CD4-positive, alpha-beta T cell treated with Interleukin-12 subunit alpha and Interleukin-12 subunit beta, for 1 hour (primary cell): ENCODE results near the gene GLIS1.
A peak's percentile ranks its signal among the peaks of the same experiment; 100 is the strongest.

ENCODE experiments used
- DNase-seq: peaks from one replicate; pipeline ENCODE4 v3.0.0-alpha.2; 2020

Gene GLIS1

DNA sequence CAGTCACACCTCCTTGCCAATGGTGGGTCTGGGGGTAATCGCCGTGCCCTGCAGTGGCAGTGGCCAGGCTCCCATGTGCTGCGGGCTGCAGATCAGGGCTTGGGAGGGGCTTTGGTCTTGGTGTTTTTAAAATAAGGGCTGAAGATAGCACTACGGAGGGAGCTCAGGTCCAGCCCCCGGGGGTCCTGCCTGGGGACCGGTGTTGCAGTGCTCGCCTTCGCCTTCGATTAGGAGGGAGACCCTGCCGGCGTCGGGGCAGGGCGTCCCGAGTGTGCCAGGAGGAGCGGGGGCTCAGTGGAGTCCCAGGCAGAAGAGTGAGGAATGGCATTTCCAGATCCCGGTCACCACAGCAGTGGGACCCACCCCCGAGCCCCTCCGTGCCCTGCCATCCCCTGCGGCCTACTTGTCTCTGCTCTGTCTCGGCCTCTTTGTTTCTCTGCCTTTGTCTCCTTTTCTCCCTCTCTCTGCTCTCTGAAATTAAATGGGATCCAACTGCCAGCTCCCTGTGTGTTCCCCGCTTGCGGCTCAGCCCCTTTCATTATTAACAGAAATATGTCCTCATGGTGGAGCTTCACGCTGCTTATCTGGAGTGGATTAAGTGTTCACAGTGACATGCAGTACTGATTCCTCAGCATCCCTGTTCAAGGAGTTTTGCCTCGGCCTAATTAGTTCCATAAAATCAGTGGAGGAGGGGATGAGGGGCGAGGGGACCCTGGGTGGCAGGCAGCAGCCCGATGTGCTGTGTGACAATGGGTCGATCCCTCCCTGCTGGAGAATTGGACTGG, 235.3 kb downstream of the GLIS1 start:
- DNase-seq: no peak

DNA sequence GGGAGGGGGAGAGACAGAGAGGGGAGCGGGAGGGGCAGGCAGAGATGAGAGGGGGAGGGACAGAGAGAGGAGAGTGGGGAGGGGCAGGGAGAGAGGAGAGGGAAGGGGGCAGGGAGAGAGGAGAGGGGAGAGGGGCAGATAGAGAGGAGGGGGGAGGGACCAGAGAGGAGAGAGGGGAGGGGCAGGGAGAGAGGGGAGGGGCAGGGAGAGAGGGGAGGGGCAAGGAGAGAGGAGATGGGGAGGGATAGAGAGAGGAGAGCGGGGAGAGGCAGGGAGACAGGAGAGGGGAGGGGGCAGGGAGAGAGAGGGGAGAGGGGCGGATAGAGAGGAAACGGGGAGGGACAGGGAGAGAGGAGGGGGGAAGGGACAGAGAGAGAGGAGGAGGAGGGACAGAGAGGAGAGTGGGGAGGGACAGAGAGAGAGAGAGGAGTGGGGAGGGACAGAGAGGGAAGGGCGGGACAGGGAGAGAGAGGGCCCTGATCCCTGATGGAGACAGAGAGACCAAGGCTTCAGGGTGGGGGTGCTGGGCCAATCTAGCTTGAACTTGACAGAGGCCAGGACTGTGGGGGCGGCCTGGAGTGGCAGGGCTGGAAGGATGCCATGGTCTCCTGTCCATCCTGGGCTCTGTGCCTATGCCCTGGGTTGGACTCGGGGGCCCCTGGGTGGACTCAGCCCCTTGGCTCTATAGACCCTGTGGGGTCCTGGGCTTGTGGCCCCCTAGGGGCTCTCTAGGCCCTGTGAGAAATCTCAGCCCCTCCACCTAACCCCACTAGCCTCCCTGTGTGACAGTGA, 236.1 kb downstream of the GLIS1 start:
- no peak for DNase-seq

DNA sequence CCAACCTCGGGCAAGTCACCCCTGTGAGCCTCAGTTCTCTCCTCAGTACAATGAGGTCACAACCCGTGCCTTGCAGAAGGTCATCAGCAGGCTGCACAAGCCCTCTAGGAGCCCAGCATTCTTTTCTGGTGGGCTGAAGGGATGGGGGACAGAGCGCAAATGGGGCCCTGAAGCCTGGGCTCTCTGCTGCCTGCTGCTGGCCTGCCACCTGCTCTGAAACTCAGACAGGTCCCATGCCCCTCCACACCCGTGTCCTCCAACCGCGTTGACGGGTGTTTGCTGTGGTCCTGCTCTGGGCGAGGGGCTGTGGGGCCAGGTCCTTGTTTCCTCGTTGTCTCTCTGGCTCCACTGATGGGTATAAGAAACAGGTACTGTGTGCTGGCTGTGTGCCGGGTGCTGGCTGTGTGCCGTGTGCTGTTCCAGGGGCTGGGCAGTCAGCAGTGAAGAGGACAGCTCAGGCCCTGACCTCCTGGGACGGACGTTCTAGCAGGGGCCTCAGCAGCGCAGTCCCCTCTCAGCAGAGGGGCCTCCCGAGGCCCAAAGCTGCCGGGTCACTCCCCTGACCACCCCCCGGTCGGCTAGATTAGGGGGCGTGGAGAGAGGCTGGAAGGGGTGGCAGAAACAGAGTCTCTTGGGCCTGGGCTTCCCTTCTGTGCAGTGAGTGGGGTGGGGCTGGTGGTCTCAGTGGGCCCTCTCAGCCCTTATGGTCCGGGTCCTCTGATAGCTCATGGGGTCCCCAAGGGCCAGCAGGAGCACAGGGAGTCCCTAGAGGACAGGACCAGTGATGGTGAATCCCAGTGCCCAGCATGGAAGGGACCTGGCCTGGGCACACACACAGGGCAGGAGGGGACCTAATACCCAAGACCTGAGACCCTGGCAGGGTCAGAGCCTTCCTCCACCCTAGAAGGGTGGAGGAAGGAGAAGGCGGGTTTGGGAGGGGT, 237.6 kb downstream of the GLIS1 start:
- no peak for DNase-seq

DNA sequence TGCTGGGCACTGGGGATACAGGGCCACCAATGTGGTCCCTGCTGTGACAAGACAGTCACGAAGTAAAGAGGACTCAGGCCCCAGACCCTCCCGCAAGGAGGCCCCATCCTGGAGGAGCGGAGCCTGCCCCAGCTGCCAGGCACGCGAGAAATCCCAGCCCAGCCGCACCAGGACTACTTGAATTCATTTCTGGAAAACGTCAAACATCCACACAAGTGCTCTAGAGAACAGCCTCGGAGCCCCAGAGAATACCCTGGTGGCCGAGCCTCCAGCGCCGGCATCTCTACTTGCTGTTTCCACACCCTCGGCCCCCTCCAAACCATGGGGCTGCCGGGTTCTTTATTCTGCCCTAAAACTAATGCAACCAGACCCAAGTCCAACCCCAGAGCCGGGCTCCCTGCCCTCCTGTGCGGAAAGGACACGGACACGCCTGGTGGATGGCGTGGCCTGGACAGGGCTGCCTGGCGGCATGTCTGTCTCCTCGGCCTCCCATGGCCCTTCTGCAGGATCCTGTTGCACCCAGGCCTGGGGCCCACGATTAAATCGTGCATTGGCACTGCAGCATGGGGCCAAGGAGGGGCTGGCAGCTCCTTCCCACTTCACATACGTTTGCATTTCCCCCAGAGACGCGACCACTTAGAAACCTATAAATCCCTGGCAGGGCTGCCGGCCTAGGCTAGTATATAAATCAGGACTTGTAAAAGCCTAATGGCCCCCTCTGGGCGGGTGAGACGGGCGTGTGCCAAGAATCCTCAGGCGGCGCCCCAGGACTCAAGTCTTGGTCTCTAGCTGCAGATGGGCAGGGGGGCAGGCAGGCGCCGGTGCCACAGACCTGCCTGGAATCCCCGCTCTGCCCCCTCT, 238.5 kb downstream of the GLIS1 start:
- no peak for DNase-seq

DNA sequence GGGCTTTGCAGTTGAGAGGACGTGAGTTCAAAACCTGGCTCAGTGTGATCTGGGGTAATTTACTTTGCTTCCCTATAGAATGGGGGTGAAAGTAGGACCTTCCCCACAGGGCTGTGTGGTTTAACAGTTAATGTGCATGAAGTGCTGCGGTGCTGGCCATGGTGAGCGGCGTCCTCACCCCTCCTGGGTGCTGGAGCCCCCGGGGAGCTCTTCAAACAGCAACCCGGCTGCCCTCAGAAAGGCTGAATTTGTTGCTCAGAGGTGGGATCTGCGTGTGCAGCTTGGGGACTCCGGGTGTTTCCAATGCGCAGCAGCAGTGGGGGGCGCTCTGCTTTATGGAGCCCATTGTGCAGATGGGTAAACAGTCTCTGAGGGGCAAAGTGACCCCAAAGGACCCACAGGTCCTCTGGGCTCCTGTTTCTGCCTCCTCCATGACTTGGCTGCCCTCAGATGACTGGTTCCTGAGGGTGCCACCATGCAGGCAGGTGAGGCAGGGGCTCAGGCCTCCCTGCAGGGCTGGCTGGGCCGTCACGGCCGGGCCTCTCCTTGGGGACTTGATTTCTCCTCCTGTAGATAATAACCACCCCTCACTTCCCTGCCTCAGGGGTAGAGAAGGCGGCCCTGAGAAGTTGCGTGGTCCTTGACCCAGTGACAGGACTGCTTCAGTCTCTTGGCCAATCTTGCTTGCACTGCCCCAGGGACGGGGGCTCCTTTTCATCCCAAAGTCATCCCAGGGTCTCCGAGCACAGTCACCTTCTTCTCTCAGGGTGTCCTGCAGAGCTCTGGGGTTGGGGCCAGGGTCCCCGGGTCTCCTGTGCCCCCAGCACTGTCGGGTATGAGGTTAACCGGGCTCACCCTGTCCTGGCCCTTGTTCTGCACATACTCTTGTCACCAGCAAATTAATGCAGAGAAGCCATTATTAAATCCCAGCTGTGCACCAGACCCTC, 239.4 kb downstream of the GLIS1 start:
- DNase-seq: no peak

DNA sequence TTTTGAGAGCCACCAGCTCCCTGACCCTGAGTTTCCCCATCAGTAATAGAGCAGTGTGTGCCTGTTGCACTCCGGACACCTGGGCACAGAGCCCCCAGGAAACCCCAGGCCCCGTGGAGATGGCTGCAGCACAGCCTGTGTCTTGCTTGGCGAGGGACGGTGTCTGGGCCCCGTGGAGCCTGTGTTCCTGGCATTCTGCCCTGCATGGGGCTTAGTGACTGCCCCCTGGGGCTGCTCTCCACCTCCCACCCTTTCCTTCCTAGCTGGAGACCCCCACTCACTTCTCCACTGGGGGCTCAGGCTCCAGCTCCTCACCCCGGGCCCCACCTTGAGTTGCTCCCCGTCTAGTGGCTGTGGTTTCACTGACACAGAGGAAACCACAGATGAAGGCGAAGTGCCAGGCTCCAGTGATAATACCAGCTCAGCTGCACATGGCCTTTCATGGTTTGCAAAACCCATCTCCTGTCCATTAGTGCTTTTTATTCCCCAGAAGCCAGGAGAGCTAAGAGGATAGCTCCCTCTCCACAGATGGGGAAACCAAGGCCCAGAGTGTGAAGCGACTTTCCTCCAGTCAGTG, 240.3 kb downstream of the GLIS1 start:
- DNase-seq: no peak

DNA sequence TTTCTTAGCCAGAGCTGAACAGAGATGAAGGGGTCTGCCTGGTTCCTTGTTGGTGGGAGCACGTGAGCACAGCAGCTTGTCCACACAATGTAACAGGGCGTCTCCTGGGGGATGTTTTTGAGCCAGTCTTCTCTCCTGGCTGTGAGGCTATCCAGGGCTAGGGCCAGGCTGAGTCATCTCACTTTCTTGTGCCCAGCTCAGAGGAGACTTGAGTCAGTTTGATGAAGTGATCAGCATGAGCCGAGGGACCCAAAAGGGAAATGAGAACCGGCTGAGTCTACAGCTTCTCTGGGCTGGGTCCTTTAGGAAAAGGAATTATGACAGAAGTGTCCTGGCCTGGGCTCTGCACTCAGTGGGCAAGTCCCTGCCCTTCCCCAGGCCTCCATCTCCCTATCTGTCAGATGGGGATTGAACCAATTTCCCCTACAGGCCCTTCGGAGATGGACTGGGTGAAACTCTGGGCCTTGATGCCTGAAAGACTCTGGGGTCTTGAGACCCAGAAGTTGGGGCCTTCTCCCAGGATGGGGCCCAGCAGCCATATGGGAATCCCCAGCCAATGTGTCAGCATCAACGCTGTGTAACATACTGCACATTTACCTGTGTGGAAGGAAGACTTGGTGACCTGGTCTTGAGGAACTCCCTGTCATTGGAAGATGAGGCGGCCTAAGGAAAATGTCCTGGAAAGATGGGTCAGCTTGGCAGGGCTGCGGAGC, 243.2 kb downstream of the GLIS1 start:
- no peak for DNase-seq

DNA sequence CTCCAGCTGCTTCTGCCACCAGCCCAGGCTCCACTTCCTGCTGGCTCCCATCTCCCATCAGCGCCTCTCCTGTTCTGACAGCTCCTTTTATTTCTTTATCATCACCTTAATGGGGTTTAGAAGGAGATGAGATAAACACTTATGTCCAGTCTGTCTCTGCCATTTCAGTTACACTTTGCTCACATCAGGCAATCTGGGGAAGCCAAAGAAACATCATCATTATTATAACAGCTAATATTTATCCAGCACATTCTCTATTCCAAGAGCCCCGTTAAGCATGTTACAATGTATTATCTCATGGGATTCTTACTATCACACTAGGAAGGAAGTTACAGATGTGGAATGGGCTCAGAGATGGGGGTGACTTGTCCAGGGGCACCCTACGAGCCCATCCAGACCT, 248.6 kb downstream of the GLIS1 start:
- no peak for DNase-seq

DNA sequence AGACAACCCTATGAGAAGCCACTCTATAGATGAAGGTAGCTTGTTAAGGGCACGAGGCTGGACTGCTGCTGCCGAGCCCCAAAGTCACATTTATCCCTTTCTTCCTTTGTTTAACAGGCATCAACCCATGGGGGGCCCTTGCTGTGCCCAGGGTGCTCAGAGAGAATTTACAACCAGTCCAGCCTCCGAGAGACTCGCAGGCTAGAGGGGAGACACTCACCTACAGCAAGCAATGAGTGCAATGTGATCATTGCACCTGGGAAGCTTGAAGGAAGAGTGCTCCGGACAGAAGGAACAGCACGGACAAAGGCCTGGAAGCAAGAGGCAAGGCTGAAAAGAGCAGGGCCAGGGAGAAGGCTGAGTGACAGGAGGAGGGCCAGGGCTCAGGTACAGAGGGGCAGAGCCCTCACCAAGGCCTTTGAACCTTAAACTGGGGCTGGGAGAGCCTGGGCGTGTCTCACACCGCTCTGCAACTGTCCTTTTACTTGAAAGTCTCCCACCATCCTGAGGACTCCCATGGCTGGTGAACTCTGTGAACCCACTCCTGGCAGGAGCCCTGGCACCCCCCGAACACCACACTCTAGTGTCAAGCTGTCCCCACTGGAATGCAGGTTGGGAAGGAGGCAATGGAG, 252.5 kb downstream of the GLIS1 start:
- DNase-seq: no peak

DNA sequence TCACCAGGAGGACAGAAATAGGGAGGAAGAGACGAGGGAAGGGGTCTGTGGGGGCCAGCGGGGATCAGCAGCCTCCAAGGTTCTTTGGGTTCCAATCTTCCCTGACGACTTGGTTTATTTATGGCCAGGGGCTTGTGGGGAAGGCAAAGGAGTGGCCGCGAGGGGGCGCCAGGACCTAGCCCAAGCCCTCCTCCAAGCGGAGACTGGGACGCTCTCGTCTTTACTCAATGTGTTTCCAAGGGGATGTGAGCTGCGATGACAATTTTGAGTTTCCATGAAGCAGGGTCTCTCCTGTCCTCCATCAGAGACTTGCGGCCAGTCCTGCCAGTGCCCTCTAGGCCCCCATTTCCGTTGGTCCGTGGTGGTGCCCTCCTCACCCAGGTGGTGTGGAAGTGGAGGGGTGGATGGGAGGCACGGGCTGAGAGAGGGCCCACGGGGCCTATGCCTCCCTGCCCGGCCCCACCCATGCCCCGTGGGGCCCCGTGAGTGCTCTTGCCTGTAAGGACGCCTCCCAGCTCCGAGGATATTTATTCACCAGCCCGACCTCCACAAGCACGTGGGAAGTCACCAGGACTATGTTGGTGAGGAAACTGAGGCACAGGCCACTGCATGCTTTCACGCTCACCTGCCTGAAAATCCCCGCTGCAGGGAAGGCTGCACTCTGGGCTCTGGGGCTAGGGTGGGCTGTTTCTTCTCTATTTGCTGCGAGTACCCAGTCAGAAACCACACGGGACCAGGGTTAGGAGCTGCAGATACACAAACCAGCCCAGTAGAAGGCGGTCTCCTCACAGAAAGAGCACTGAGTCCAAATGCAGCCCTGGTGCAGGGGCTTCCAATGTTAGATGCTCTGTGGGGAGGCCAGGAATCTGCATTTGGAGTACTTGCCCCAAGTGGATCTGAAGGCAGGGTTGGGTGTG, 253.2 kb downstream of the GLIS1 start:
- peak; percentile 54 for DNase-seq

DNA sequence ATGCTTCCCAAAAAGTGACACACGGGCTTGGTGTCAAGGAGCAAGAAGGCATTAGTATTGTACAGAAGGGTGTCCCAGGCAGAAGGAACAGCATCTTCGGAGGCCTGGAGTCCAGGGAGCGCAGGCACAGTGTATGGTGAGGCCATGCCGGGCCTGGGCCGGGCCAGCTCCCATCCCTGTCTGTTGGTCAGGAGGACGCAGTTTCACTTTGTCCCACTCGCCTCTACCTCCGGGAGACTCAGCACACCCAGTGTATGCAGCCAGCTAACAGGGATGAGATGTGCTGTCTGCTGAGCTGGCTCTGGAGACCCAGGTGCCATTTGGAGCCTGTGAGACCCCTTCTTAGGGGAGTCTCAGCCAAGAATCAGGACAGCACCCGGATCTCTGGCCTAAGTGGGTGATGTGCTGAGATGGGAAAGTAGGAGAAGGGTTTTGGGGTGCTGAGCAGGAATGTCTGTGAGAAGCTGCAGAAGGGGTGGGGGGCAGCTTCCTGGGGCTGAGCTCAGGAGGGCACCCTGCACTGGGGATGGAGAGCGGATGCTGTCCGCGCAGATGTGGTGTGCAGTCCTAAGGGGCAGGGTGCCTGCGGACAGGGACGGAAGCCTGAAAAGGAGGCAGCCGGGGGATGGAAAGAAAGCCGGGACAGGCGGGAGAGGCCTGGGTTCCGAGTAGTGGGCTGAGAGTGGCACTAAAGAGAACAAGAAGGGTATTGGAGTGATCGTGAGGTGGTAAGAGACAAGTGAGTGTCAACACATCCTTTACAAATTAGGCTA, 254.1 kb downstream of the GLIS1 start:
- DNase-seq: no peak

DNA sequence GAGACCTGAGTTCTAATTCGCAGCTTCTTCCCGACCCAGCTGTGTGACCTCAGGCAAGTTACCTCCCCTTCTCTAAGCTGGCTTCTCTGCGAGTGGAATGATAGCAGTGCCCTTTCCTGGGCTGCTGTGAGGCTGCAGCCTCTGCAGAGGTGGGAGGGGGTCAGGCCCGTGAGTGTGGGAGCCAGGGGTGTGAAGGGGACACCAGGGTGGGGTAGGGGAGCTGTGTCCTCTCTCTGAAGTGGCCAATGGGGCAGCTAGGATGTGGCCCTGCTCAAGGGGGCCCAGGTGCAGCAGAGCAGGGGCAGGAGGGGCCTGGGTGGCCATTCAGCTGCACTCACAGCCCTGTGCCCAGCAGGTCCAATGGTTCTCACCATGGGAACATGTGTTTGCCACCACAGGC, 255.3 kb downstream of the GLIS1 start:
- no peak for DNase-seq

DNA sequence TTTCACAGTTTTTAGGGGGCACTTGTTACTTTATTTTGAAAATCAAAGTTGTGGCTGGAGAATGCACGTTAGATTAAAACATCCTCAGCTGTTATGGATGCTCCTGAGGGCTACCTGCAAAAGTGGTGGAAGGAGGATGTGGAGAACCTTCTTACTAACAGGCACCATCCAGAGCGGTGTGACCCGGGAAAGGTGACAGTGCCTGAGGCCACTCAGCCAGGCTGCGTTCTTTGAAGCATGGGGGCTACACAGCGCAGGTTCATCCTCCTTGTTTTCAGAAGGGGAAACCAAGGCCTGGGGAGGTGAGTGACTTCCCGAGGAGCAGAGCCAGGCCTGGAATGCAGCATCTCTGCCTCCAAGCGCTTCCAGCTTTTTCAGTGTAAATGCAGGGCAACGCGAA, 255.8 kb downstream of the GLIS1 start:
- no peak for DNase-seq

DNA sequence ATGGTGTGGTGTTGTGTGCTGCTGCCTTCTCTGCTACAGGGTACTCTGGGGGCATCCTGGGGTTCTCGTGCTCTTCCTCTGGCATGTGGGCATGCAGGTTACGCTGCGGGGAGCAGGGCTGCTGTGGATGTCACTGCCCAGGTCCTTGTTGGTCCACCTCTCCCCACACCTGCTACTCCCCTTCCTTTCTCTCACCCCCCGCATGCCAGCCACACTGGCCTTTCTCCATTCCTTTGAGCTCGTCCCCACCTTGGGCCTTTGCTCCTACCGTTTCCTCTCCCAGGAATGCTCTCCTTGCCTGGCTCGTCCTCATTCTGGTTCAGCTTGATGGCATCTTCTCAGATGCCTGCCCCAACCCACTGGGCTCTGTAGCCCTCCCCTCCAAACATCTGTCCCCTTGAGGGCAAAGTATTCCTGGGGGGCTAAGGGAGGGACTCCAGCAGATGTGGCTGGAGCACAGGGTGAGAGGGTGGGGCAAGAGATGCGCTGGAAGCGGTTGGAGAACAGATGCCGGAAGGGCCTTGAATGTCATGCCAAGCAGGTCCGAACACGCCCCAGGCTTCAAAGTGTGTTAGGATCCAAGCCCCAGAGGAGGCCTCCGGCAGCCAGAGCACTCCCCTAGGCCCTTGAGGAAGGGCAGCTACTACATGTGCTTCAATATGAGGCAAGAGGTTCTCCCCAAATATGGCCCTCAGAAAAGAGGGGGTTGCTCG, 256.4 kb downstream of the GLIS1 start:
- no peak for DNase-seq

DNA sequence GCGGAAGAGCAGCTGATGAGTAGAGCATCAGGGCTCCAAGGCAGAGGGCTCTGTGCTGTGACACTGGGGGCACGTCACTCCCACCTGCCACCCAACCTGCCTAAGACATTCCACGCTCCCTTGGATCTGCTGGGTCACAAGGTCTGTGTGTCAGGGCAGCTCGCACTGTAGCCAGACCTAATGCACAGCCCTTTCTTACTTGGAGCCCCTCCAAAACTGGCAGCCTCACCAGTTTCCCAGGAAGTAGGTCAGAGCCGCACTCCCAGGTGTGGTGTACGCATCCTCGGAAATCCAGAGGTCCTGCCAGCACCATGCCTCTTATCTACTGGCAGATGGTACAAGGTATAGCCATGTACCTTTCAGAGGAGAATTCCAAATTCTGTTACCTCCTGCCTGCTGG, 257.5 kb downstream of the GLIS1 start:
- DNase-seq: no peak

DNA sequence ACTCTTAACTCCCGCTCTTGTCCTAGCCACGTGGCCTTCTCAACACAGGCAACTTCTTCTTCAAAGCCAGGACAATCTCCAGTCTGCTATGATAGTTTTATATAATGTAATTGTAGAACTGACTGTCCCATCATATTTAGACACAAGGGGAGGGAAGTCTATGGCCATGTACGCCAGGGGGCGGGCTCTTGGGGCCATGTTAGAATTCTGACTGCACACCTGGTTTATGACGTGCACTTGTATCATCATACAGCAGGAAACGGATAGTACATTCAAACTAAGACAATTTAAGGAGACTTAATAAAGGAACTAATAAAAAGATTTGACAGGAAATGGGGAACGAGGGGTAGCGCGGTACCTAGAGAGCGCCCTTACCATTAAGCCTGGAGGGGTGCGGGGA, 258.3 kb downstream of the GLIS1 start:
- no peak for DNase-seq

DNA sequence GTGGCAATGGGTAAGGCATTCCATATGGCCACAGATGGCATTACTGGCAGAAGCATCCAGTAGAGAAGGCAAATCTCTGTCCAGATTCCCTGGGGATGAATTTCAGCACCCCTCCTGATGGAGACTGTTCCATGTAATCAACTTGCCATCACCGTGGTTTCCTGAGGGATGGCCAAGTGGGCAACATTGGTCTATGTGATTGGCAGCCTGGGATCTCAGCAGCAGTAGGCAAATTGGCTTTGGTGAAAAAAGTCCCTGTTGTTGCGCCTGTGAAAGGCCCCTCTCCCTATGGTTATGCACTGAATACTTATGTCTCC, 260.5 kb downstream of the GLIS1 start:
- DNase-seq: no peak
